HG02610 (cell line): ENCODE data around the gene FGR.

Experiments used
- ATAC-seq: cut with Tn5 transposase; IDR thresholded peaks from one replicate; pipeline ENCODE4 v1.9.1; 2021; ENCODE audit warnings: mild to moderate bottlenecking, moderate library complexity; ENCODE audit not compliant: unreplicated experiment

Gene FGR

GRCh38 chr1:27569506-27570291, 65.3 kb downstream of the FGR start:
- no peak for ATAC-seq

- ATAC-seq: no peak
These were observed 65.9 kb downstream of the FGR start for GRCh38 chr1:27569088-27569460.

- ATAC-seq: peak; percentile 81
These were observed 66.5 kb downstream of the FGR start for GRCh38 chr1:27568300-27569087.

- no peak for ATAC-seq
These were observed 67.0 kb downstream of the FGR start for GRCh38 chr1:27567971-27568299.

GRCh38 chr1:27567146-27567526, 67.8 kb downstream of the FGR start:
- no peak for ATAC-seq

GRCh38 chr1:27566462-27567145, 68.4 kb downstream of the FGR start:
- no peak for ATAC-seq

- ATAC-seq: no peak
These were observed 70.0 kb downstream of the FGR start for GRCh38 chr1:27564710-27565649.

GRCh38 chr1:27563591-27564471, 71.2 kb downstream of the FGR start:
- ATAC-seq: no peak

GRCh38 chr1:27563341-27563590, 71.7 kb downstream of the FGR start:
- ATAC-seq: no peak

- no peak for ATAC-seq
These were observed 72.2 kb downstream of the FGR start for GRCh38 chr1:27562534-27563340.
